HEK293 (cell line): Measurements from ENCODE around the gene TPRN.

Source experiments
- CTCF ChIA-PET: fragments of 350-600 bp; formaldehyde crosslinking; extraction: SDS; loops from one replicate; lab custom pipeline; 2021; ENCODE audit warnings: antibody characterized with exemption; lab: Yijun Ruan, JAX
- POLR2A ChIA-PET: fragments of 300-600 bp; formaldehyde crosslinking; extraction: SDS; loops from one replicate; lab custom pipeline; 2020; ENCODE audit warnings: antibody characterized with exemption, inconsistent platforms; lab: Yijun Ruan, JAX
- H3K27ac ChIP-seq: fragments of 200-500 bp; sonication (Bioruptor generic); 2 replicates; pipeline ENCODE4 v1.5.1; 2014; ENCODE audit warnings: low read depth, low read length, control low read depth, inconsistent platforms; ENCODE audit errors: extremely low read depth
- H3K36me3 ChIP-seq, 2 experiments: fragments of 200-500 bp in 1 of 2; sonication (Bioruptor generic) in 1 of 2; 1 replicate in 1 of 2; 2 replicates in 1 of 2; pipeline ENCODE4 v1.5.1; 2014 to 2017; ENCODE audit warnings: inconsistent platforms in 2 of 2, low read length in 2 of 2; ENCODE audit not compliant: control insufficient read depth in 2 of 2, insufficient read depth in 1 of 2
- H3K4me1 ChIP-seq: fragments of 200-500 bp; sonication (Bioruptor generic); 2 replicates; pipeline ENCODE4 v1.5.1; 2014; ENCODE audit warnings: mild to moderate bottlenecking, low read length, inconsistent platforms; ENCODE audit not compliant: control insufficient read depth, insufficient read depth
- H3K4me3 ChIP-seq: 2 replicates; pipeline ENCODE4 v1.5.1; 2011; ENCODE audit warnings: low read depth, mild to moderate bottlenecking, control low read depth, low read length, moderate library complexity
- H3K9me3 ChIP-seq: fragments of 200-500 bp; sonication (Bioruptor generic); 2 replicates; pipeline ENCODE4 v1.5.1; 2014; ENCODE audit warnings: low read depth, low read length, inconsistent platforms; ENCODE audit not compliant: control insufficient read depth, insufficient read depth
- BCL11B ChIP-seq: fragments of 450-650 bp; formaldehyde crosslinking; IDR thresholded peaks from 2 replicates; pipeline ENCODE4 v1.5.1; 2016; ENCODE audit warnings: low read depth, missing biosample characterization, missing genetic modification characterization
- HIC1 ChIP-seq: fragments of 450-650 bp; formaldehyde crosslinking; IDR thresholded peaks from 2 replicates; pipeline ENCODE4 v1.5.1; 2016; ENCODE audit warnings: missing biosample characterization, missing genetic modification characterization
- OSR2 ChIP-seq: fragments of 450-650 bp; formaldehyde crosslinking; IDR thresholded peaks from 2 replicates; pipeline ENCODE4 v1.5.1; 2016; ENCODE audit warnings: missing biosample characterization, missing genetic modification characterization
- RBAK ChIP-seq: fragments of 450-650 bp; formaldehyde crosslinking; IDR thresholded peaks from 2 replicates; pipeline ENCODE4 v1.5.1; 2016; ENCODE audit warnings: missing biosample characterization, missing genetic modification characterization
- REST ChIP-seq: fragments of 450-650 bp; formaldehyde crosslinking; IDR thresholded peaks from 2 replicates; pipeline ENCODE4 v1.5.1; 2016; ENCODE audit warnings: missing biosample characterization, missing genetic modification characterization
- YY2 ChIP-seq: fragments of 450-650 bp; formaldehyde crosslinking; IDR thresholded peaks from 2 replicates; pipeline ENCODE4 v1.5.1; 2016; ENCODE audit warnings: missing biosample characterization, missing genetic modification characterization
- ZBTB1 ChIP-seq: fragments of 450-650 bp; formaldehyde crosslinking; IDR thresholded peaks from 2 replicates; pipeline ENCODE4 v1.5.1; 2016; ENCODE audit warnings: missing biosample characterization, missing genetic modification characterization
- ZNF175 ChIP-seq: fragments of 450-650 bp; formaldehyde crosslinking; IDR thresholded peaks from 2 replicates; pipeline ENCODE4 v1.5.1; 2016; ENCODE audit warnings: missing biosample characterization, missing genetic modification characterization
- ZNF248 ChIP-seq: fragments of 450-650 bp; formaldehyde crosslinking; IDR thresholded peaks from 2 replicates; pipeline ENCODE4 v1.5.1; 2017; ENCODE audit warnings: missing biosample characterization, missing genetic modification characterization
- ZNF354C ChIP-seq: fragments of 450-650 bp; formaldehyde crosslinking; IDR thresholded peaks from 2 replicates; pipeline ENCODE4 v1.5.1; 2016; ENCODE audit warnings: missing biosample characterization, missing genetic modification characterization, low read depth, borderline replicate concordance
- ZNF416 ChIP-seq: fragments of 450-650 bp; formaldehyde crosslinking; IDR thresholded peaks from 2 replicates; pipeline ENCODE4 v1.5.1; 2016; ENCODE audit warnings: missing biosample characterization, missing genetic modification characterization
- ZNF426 ChIP-seq: fragments of 450-650 bp; formaldehyde crosslinking; IDR thresholded peaks from 2 replicates; pipeline ENCODE4 v1.5.1; 2017; ENCODE audit warnings: missing biosample characterization, missing genetic modification characterization, mild to moderate bottlenecking, inconsistent platforms, moderate library complexity
- ZNF514 ChIP-seq: fragments of 450-650 bp; formaldehyde crosslinking; IDR thresholded peaks from 2 replicates; pipeline ENCODE4 v1.5.1; 2016; ENCODE audit warnings: missing biosample characterization, missing genetic modification characterization
- ZNF518A ChIP-seq: fragments of 450-650 bp; formaldehyde crosslinking; conservative IDR thresholded peaks from 2 replicates; pipeline ENCODE4 v1.5.1; 2016; ENCODE audit warnings: low read depth, missing biosample characterization, missing genetic modification characterization
- ZNF621 ChIP-seq: fragments of 450-650 bp; formaldehyde crosslinking; IDR thresholded peaks from 2 replicates; pipeline ENCODE4 v1.5.1; 2017; ENCODE audit warnings: missing biosample characterization, missing genetic modification characterization
- ZNF645 ChIP-seq: fragments of 450-650 bp; formaldehyde crosslinking; IDR thresholded peaks from 2 replicates; pipeline ENCODE4; 2016; ENCODE audit warnings: missing biosample characterization, missing genetic modification characterization
- ZNF658 ChIP-seq: fragments of 450-650 bp; formaldehyde crosslinking; IDR thresholded peaks from 2 replicates; pipeline ENCODE4; 2016; ENCODE audit warnings: missing biosample characterization, missing genetic modification characterization

The TPRN gene

GRCh38 chr9:137183980-137184595 is 16.5 kb downstream of the TPRN start:
- H3K27ac ChIP-seq: no peak overlapping the region
- ChIA-PET CTCF (no interaction called here), POLR2A (no interaction called here)
- peaks cover 0 to 80% of the 10 kb centered on the region in 2 experiments; a peak in 2 of 3 replicates for H3K36me3 ChIP-seq
- no peaks in the 10 kb centered on the region for H3K9me3 ChIP-seq
- H3K4me3 ChIP-seq: no peak overlapping the region
- H3K4me1 ChIP-seq: peaks cover 8% of the 10 kb centered on the region
- TF ChIP-seq RBAK (no peak), ZNF175 (tag by site-specific recombination) (no peak), ZNF426 (tag by site-specific recombination) (no peak), HIC1 (no peak), ZNF514 (tag by site-specific recombination) (no peak), REST (no peak), ZNF248 (no peak), ZBTB1 (tag by site-specific recombination) (no peak), OSR2 (tag by site-specific recombination) (no peak), ZNF518A (no peak), ZNF354C (tag by site-specific recombination) (no peak), YY2 (tag by site-specific recombination) (no peak), ZNF621 (no peak)

- POLR2A ChIA-PET: no interaction called here
- CTCF ChIA-PET: no interaction called here
- no peaks in the 10 kb centered on the region for H3K9me3 ChIP-seq
- H3K4me3 ChIP-seq: no peak overlapping the region
- peaks cover 8% of the 10 kb centered on the region for H3K4me1 ChIP-seq
- no peak overlapping the region for H3K27ac ChIP-seq
- TF ChIP-seq ZNF416 (no peak), ZNF248 (no peak), ZNF658 (no peak), ZNF645 (tag by site-specific recombination) (no peak), BCL11B (tag by site-specific recombination) (no peak)
- peaks cover 0 to 92% of the 10 kb centered on the region in 2 experiments; a peak in 2 of 3 replicates for H3K36me3 ChIP-seq
These were observed 17.7 kb downstream of the TPRN start for GRCh38 chr9:137182836-137183235.
